ENCODE results near the gene CCDC33. TPM values are rescaled to one million over a fixed set of nuclear protein-coding genes. Genes with fewer than 3 reads are reported as not detected.

CCDC33 gene
- total RNA-seq, 1 donor from 2014 or later, result 0.25 TPM

GRCh38 chr15:74383286-74383685, 147.2 kb downstream of the CCDC33 start:
- Histone ChIP-seq H3K36me3 (ENCODE audit: control insufficient read depth, insufficient read depth, low read length) (no peaks in the 10 kb centered on the region), H3K4me3 (ENCODE audit: low read depth, low read length) (no peak overlapping the region), H3K27me3 (ENCODE audit: control insufficient read depth, insufficient read depth, low read length) (no peaks in the 10 kb centered on the region)
- TF ChIP-seq CTCF (IDR thresholded peaks at IDR 0.05; ENCODE audit: insufficient read depth, low read length, poor library complexity, severe bottlenecking), result no peak
- no peak for DNase-seq (ENCODE audit: low read depth)

- no peak overlapping the region for H3K4me3 ChIP-seq (ENCODE audit: low read depth, low read length)
- no peaks in the 10 kb centered on the region for H3K36me3 ChIP-seq (ENCODE audit: control insufficient read depth, insufficient read depth, low read length)
- H3K27me3 ChIP-seq (ENCODE audit: control insufficient read depth, insufficient read depth, low read length), result no peaks in the 10 kb centered on the region
- no peak for DNase-seq (ENCODE audit: low read depth)
- no peak for TF ChIP-seq CTCF (IDR thresholded peaks at IDR 0.05; ENCODE audit: insufficient read depth, low read length, poor library complexity, severe bottlenecking)
These were observed 147.8 kb downstream of the CCDC33 start for GRCh38 chr15:74383695-74384565.

DNA sequence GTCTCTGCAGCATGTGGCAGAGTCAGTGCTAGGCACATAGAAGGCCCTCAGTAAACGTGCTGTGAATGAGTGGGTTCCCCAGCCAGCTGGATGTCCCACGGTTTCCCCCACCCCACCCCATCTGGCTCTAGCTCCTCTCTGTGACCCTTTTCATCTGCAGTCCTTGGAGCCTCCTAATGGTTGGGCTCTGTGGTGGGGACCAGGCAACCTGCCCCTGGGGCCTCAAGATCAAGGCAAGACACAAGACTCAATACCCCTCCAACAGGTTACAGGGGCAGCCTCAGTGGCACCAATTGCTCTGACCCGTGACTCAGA, 148.4 kb downstream of the CCDC33 start:
- Histone ChIP-seq H3K27me3 (ENCODE audit: control insufficient read depth, insufficient read depth, low read length) (no peaks in the 10 kb centered on the region), H3K4me3 (ENCODE audit: low read depth, low read length) (no peak overlapping the region), H3K36me3 (ENCODE audit: control insufficient read depth, insufficient read depth, low read length) (no peaks in the 10 kb centered on the region)
- no peak for DNase-seq (ENCODE audit: low read depth)
- TF ChIP-seq CTCF (IDR thresholded peaks at IDR 0.05; ENCODE audit: insufficient read depth, low read length, poor library complexity, severe bottlenecking), result no peak

DNA sequence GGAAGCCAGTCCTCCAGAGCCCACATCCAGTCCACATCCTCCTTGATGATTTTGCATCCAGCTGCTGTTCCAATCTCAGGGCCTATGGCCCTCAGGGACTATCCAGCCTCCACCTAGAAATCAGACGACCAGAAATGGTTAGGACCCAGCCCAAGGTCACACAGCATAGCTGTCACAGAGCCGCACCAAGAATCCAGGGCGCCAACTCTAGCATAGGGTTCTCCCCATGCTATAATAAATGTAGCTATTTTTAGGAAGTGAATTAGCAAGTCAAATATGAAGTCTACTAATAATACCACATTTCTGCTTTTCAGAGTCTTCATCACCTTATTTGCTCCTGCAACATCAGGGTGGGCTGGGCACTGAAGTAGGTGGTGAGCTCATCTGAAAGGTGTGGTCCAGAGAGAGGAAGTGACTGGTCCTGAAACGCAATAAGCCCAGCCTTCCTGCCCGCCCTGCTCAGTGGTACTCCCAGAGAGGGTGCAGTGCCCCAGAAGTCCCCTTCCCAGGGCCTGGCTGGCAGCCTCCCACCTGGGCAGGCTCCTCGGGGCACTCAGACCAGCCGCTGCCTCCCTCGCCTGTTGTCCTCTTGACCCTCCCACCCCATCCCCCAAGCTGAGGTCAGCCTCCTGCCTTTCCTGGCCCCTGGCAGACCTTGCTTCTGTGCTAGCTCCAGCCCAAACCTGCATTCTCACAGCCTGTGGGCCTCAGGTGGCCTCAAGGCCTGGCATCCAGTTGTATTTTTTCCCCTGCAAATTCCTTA, 148.9 kb downstream of the CCDC33 start:
- no peaks in the 10 kb centered on the region for H3K36me3 ChIP-seq (ENCODE audit: control insufficient read depth, insufficient read depth, low read length)
- H3K27me3 ChIP-seq (ENCODE audit: control insufficient read depth, insufficient read depth, low read length), result no peaks in the 10 kb centered on the region
- no peak overlapping the region for H3K4me3 ChIP-seq (ENCODE audit: low read depth, low read length)
- DNase-seq (ENCODE audit: low read depth), result no peak
- TF ChIP-seq CTCF (IDR thresholded peaks at IDR 0.05; ENCODE audit: insufficient read depth, low read length, poor library complexity, severe bottlenecking), result no peak

DNA sequence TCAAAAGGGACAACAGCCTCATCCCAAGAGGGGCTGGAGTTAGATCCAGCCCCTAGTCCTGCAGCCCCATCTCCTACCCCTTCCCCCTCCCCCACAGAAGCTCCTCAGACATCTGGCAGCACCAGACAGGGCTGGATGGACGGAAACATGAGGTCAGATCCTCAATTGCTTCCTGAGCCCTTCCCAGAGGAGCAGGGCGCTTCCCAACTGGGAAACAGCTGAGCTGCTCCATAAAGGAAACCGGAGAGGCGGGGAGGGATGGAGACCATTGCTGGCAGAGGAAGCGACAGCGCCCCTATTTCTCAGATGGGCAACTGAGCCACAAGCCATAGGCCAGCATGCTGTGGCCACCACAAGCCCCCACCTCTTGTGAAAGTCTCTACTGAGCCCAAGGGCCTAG, 149.6 kb downstream of the CCDC33 start:
- Histone ChIP-seq H3K27me3 (ENCODE audit: control insufficient read depth, insufficient read depth, low read length) (no peaks in the 10 kb centered on the region), H3K36me3 (ENCODE audit: control insufficient read depth, insufficient read depth, low read length) (no peaks in the 10 kb centered on the region), H3K4me3 (ENCODE audit: low read depth, low read length) (no peak overlapping the region)
- DNase-seq (ENCODE audit: low read depth), result no peak
- no peak for TF ChIP-seq CTCF (IDR thresholded peaks at IDR 0.05; ENCODE audit: insufficient read depth, low read length, poor library complexity, severe bottlenecking)

Other genes with a start within 250 kb of the CCDC33 start
- gene STOML1, start 244.0 kb upstream of the CCDC33 start, total RNA-seq, result 13.6 and 18.3 TPM in 2 replicates
- 94.1 and 146 TPM in 2 replicates for gene PML, start 241.6 kb upstream of the CCDC33 start, total RNA-seq
- gene GOLGA6A, start 153.8 kb upstream of the CCDC33 start, total RNA-seq, result not detected in 2 replicates
- 1.0 and 1.2 TPM in 2 replicates for gene ISLR2, start 105.7 kb upstream of the CCDC33 start, total RNA-seq
- gene ISLR, start 62.6 kb upstream of the CCDC33 start, total RNA-seq, result 0.25 and 0.48 TPM in 2 replicates
- 1.8 and 3.9 TPM in 2 replicates for gene STRA6, start 33.5 kb upstream of the CCDC33 start, total RNA-seq
- 2.0 and 2.9 TPM in 2 replicates for gene CYP11A1, start 131.3 kb downstream of the CCDC33 start, total RNA-seq
- 289 and 322 TPM in 2 replicates for gene SEMA7A, start 197.6 kb downstream of the CCDC33 start, total RNA-seq
- gene UBL7, start 224.8 kb downstream of the CCDC33 start, total RNA-seq, result 65.2 and 70.4 TPM in 2 replicates